GM12872 (cell line): ENCODE measurements around the gene ZNF444.

Experiments
- TF ChIP-seq, protein P1 (sequence below): IDR thresholded peaks from 3 replicates; pipeline ENCODE4 v1.5.1; 2011; ENCODE audit warnings: low read depth, mild to moderate bottlenecking, low read length, moderate library complexity; ENCODE audit not compliant: insufficient read depth

Gene ZNF444

DNA sequence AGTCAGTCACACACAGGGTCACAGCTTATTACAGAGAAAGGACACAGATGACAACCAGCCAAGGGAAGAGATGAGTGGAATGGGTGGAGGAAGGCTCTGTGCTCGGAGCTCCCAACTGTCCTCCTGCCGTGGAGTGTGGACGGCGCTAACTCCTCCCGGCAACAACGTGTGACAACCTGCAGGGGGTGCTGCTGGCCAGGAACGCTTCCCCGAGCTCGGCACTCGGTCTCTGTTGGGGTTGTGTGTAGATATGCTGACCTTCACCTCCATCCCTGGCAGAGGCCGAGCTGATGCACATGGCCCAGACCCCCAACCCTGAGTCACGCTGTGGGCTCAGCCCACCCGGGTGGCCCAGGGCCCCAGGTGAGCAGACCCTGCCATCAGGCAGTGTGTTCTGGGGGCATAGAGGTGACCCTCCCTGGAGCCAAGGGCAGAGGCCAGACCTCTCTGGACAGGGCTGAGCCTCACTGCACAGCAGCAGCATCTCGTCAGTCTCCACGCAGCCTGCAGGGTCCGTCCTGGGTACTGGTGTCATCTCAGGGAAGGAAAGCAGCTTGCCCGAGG lies 14.1 kb downstream of the ZNF444 start:
- TF ChIP-seq, protein P1, sequence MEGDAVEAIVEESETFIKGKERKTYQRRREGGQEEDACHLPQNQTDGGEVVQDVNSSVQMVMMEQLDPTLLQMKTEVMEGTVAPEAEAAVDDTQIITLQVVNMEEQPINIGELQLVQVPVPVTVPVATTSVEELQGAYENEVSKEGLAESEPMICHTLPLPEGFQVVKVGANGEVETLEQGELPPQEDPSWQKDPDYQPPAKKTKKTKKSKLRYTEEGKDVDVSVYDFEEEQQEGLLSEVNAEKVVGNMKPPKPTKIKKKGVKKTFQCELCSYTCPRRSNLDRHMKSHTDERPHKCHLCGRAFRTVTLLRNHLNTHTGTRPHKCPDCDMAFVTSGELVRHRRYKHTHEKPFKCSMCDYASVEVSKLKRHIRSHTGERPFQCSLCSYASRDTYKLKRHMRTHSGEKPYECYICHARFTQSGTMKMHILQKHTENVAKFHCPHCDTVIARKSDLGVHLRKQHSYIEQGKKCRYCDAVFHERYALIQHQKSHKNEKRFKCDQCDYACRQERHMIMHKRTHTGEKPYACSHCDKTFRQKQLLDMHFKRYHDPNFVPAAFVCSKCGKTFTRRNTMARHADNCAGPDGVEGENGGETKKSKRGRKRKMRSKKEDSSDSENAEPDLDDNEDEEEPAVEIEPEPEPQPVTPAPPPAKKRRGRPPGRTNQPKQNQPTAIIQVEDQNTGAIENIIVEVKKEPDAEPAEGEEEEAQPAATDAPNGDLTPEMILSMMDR: peak; percentile 46

DNA sequence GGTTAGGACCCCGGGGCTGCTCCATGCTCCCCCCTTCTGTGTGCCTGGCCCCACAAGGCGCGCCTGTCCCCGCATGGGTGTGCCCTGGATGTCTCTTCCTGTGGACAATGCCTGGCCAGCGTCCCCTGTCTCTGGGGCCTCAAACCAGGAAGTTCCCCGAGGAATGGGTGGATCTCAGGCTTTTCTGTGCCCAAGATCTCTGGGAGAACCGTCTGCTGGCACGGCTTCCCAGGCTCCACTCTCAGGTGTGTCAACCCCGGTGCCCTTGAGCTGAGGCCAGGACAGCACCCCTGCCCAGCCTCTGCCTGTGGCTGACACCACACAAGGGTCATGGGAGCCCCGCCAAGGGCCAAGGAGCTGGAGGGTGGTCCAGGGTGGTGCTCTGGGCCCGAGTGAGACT lies 15.7 kb downstream of the ZNF444 start:
- TF ChIP-seq, protein P1: no peak

DNA sequence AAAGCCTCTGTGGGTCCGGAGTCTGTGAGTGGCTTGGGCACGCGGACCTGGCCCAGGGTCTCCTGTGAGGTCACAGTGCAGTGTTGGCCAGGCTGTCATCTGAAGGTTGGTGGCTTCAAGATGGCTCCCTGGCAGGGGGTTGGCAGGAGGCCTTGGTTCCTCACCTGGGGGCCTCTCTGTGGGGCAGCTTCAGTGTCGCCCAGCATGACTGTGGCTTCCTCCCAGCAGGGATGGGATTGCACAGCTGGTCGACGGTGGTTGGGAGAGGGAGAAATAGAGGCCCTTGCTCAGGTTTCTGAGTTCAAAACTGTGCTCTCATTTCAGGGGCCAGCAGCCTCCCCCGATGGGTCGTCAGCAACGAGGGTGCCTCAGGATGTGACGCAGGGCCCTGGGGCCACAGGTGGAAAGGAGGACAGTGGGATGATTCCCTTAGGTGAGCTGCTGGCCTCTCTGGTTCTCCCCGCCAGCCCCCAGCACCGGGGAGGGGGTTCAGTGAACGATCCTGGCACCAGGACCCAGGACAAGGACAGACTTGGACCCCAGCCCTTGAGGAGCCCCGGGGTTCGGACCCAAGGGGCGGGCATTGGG lies 17.2 kb downstream of the ZNF444 start:
- TF ChIP-seq, protein P1: no peak

DNA sequence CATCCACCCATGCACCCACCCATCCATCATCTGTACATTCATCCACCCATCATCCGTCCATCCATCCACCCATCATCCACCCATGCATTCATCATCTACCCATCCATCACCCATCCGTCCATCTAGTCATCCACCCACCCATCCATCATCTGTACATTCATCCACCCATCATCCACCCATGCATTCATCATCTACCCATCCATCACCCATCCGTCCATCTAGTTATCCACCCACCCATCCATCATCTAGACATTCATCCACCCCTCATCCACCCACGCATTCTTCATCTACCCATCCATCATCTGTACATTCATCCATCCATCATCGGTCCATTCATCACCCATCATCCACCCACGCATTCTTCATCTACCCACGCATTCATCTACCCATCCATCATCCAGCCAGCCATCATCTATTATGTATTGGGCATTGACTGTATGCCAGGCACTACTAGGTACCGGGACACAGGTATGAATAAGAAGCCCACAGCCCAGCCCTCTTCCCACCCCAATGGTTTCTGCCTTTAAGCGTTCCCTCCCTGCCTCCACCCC lies 18.0 kb downstream of the ZNF444 start:
- TF ChIP-seq, protein P1: no peak

DNA sequence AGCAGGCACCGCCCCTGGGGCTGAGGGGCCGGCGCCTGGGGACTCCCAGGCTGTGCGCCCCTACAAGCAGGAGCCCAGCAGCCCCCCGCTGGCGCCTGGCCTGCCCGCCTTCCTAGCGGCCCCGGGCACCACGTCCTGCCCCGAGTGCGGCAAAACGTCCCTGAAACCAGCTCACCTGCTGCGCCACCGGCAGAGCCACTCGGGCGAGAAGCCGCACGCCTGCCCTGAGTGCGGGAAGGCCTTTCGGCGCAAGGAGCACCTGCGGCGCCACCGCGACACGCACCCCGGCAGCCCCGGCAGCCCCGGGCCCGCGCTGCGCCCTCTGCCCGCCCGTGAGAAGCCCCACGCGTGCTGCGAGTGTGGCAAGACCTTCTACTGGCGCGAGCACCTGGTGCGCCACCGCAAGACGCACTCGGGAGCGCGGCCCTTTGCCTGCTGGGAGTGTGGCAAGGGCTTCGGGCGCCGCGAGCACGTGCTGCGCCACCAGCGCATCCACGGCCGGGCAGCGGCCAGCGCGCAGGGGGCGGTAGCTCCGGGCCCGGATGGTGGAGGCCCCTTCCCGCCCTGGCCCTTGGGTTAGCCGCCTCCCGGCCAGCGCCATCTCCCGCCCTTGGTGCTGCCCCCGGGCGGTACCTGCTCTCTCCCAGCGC lies 18.7 kb downstream of the ZNF444 start:
- TF ChIP-seq, protein P1: no peak

DNA sequence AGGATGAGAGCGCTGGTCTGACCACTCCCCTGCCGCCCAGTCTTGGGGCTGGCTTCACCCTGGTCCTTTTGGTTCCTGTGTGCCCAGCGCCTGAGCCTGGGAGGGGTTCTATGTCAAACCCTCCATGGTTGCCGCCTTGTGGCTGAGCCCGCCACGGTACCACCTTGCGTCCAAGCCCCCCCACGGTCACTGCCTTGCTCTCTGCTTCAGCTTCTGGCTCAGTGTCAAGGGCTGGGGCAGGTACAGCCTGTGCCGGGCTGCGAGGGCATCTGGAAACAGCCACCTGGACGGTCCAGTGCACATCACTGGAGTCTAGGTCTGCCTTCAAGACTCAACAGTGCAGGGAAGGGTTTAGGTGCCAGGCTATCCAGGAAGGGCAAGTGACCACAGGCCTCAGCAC lies 20.4 kb downstream of the ZNF444 start:
- TF ChIP-seq, protein P1: no peak

DNA sequence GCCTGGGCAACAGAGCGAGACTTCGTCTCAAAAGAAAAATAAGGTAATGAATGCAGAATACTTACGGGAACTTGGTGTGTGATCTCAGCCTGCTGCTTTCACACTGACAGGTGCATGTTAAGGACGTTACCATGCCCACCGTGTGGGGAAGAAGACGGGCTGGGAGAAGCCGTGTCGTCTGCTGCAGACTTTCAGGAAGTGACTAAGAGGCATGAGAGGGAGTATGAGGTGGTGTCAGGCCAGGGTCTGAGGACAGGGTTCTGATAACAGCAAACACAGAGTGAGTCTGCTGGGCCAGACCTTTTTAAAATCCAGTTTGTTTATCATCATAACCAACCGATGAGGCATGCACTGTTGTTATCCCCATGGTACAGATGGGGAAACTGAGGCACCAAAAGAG lies 21.2 kb downstream of the ZNF444 start:
- TF ChIP-seq, protein P1: no peak
